PC-3 (cell line): Measurements from ENCODE around the gene ADAM15. TPM values are rescaled to one million over a fixed set of nuclear protein-coding genes. Genes with fewer than 3 reads are reported as not detected.

Experiments
- ATAC-seq: fragments of 200-7000 bp; cut with Tn5 transposase; 2 replicates; pipeline ENCODE4 v1.9.1; 2020; ENCODE audit warnings: mild to moderate bottlenecking, moderate library complexity
- BruUV-seq: library from RNA; stranded (reverse); fragments of 400-500 nt; replicated peaks from 2 replicates; lab custom pipeline; 2021; lab: Mats Ljungman, UMichigan
- CTCF ChIA-PET: fragments of 300-600 bp; sonication (Branson Sonifier 250); formaldehyde crosslinking; loops from one replicate; lab custom pipeline; 2022; ENCODE audit warnings: antibody characterized with exemption; lab: Charles Lee
- POLR2A ChIA-PET: fragments of 300-600 bp; sonication (Branson Sonifier 250); formaldehyde crosslinking; loops from one replicate; lab custom pipeline; 2022; ENCODE audit warnings: antibody characterized with exemption; ENCODE audit not compliant: unreplicated experiment; lab: Charles Lee
- DNase-seq: peaks from one replicate; pipeline ENCODE4 v3.0.0-alpha.2; 2015
- H2AFZ ChIP-seq: fragments of 300-600 bp; sonication (generic); 2 replicates; pipeline ENCODE4 v1.6.0; 2016; ENCODE audit warnings: antibody characterized with exemption, low read length
- H3F3A ChIP-seq: fragments of 300-600 bp; sonication (generic); one replicate; pipeline ENCODE4 v1.6.0; 2017; ENCODE audit warnings: antibody characterized with exemption, low read length, control low read depth, mild to moderate bottlenecking; ENCODE audit not compliant: unreplicated experiment
- H3K27ac ChIP-seq: fragments of 300-600 bp; sonication (generic); 2 replicates; pipeline ENCODE4 v1.5.1; 2016; ENCODE audit warnings: mild to moderate bottlenecking, low read length
- H3K27me3 ChIP-seq: fragments of 300-600 bp; sonication (generic); 2 replicates; pipeline ENCODE4 v1.6.1; 2016; ENCODE audit warnings: low read length, mixed read lengths
- H3K36me3 ChIP-seq: fragments of 300-600 bp; sonication (generic); 2 replicates; pipeline ENCODE4 v1.6.1; 2016; ENCODE audit warnings: low read depth, mixed run types, low read length, mixed read lengths
- H3K4me1 ChIP-seq: fragments of 300-600 bp; sonication (generic); 2 replicates; pipeline ENCODE4 v1.5.1; 2016; ENCODE audit warnings: low read length; ENCODE audit not compliant: insufficient read depth
- H3K4me2 ChIP-seq: fragments of 300-600 bp; sonication (generic); 2 replicates; pipeline ENCODE4 v1.6.0; 2016; ENCODE audit warnings: low read length
- H3K4me3 ChIP-seq: fragments of 300-600 bp; sonication (generic); 2 replicates; pipeline ENCODE4 v1.5.1; 2016; ENCODE audit warnings: mild to moderate bottlenecking, low read length, mixed read lengths
- H3K79me2 ChIP-seq: fragments of 300-600 bp; sonication (generic); 2 replicates; pipeline ENCODE4 v1.6.1; 2017; ENCODE audit warnings: low read length, mixed read lengths
- H3K9ac ChIP-seq: fragments of 300-600 bp; sonication (generic); 2 replicates; pipeline ENCODE4 v1.6.0; 2016; ENCODE audit warnings: mild to moderate bottlenecking, low read length
- H3K9me2 ChIP-seq: fragments of 300-600 bp; sonication (generic); replicated peaks from 2 replicates; pipeline ENCODE4 v1.6.1; 2016; ENCODE audit warnings: mixed run types, low read length, mixed read lengths
- H3K9me3 ChIP-seq: fragments of 300-600 bp; sonication (generic); 2 replicates; pipeline ENCODE4 v1.6.1; 2016; ENCODE audit warnings: low read length, mixed read lengths
- H4K20me1 ChIP-seq: fragments of 300-600 bp; sonication (generic); 2 replicates; pipeline ENCODE4 v1.6.1; 2016; ENCODE audit warnings: low read length, mixed read lengths
- CTCF ChIP-seq: fragments of 300-600 bp; sonication (generic); conservative IDR thresholded peaks from 2 replicates; pipeline ENCODE4 v1.5.1; 2017; ENCODE audit warnings: antibody characterized with exemption, low read depth, mild to moderate bottlenecking, low read length
- EZH2 ChIP-seq: fragments of 300-600 bp; sonication (generic); IDR thresholded peaks from one replicate; pipeline ENCODE4 v1.6.1; 2017; ENCODE audit warnings: antibody characterized with exemption, mild to moderate bottlenecking, low read length; ENCODE audit not compliant: unreplicated experiment
- EZH2phosphoT487 ChIP-seq: fragments of 300-600 bp; sonication (generic); IDR thresholded peaks from 2 replicates; pipeline ENCODE4 v1.6.1; 2018; ENCODE audit warnings: mild to moderate bottlenecking, antibody characterized with exemption, low read length, borderline replicate concordance
- intact Hi-C: fragments of 100-400 bp; cut with micrococcal nuclease; formaldehyde crosslinking; loops from 2 replicates; pipeline ENCODE4 v1.9.0; 2023
- total RNA-seq: library from RNA; depleted of rRNA; stranded (reverse); fragments of >200 nt; gene quantifications from 2 replicates; pipeline ENCODE4 v1.2.3, GENCODE V29; 2014

The ADAM15 gene
- total RNA-seq, 1 experiment from 2014 or later: 334 TPM

GRCh38 chr1:155011004-155011416 lies 40.1 kb upstream of the ADAM15 start:
- Histone ChIP-seq H3K36me3 (peaks cover 33% of the 10 kb centered on the region; the same call in 1 of the 2 replicates), H3K9me3 (no peaks in the 10 kb centered on the region), H3K27ac (no peak overlapping the region), H3K4me1 (peaks cover 16% of the 10 kb centered on the region), H3K79me2 (peaks cover 72% of the 10 kb centered on the region), H2AFZ (no peak overlapping the region), H3K9me2 (no peaks in the 10 kb centered on the region), H3F3A (no peaks in the 10 kb centered on the region), H3K27me3 (no peaks in the 10 kb centered on the region), H3K9ac (no peak overlapping the region), H3K4me3 (no peak overlapping the region), H3K4me2 (no peak overlapping the region), H4K20me1 (0 out of 2 replicates have a peak, but pooled peaks cover 3% of the 10 kb centered on the region)
- no TSS peak for BruUV-seq
- DNase-seq: no peak
- ATAC-seq: no peak
- POLR2A ChIA-PET: no interaction called here
- intact Hi-C loops: no loop called here
- CTCF ChIA-PET: no interaction called here
- no peak for TF ChIP-seq CTCF

- H3K36me3 ChIP-seq: peaks cover 32% of the 10 kb centered on the region; the same call in 1 of the 2 replicates
- POLR2A ChIA-PET: no interaction called here
- H4K20me1 ChIP-seq: 0 out of 2 replicates have a peak, but pooled peaks cover 3% of the 10 kb centered on the region
- H3K4me1 ChIP-seq: peaks cover 13% of the 10 kb centered on the region
- CTCF ChIA-PET: no interaction called here
- H3K4me2 ChIP-seq: no peak overlapping the region
- TF ChIP-seq EZH2 (no peak), CTCF (no peak), EZH2phosphoT487 (no peak)
- H3K9ac ChIP-seq: no peak overlapping the region
- no TSS peak for BruUV-seq
- no peaks in the 10 kb centered on the region for H3F3A ChIP-seq
- H3K27ac ChIP-seq: no peak overlapping the region
- intact Hi-C loops: no loop called here
- no peak overlapping the region for H3K4me3 ChIP-seq
- no peak for ATAC-seq
- H2AFZ ChIP-seq: no peak overlapping the region
- no peak for DNase-seq
- H3K9me3 ChIP-seq: no peaks in the 10 kb centered on the region
- peaks cover 66% of the 10 kb centered on the region for H3K79me2 ChIP-seq
- no peaks in the 10 kb centered on the region for H3K27me3 ChIP-seq
- H3K9me2 ChIP-seq: no peaks in the 10 kb centered on the region
Observed at GRCh38 chr1:155011437-155012025, 39.6 kb upstream of the ADAM15 start.

GRCh38 chr1:155012026-155012546 lies 39.0 kb upstream of the ADAM15 start:
- Histone ChIP-seq H3K4me2 (no peak overlapping the region), H3K9ac (no peak overlapping the region), H3K4me3 (no peak overlapping the region), H3K27me3 (no peaks in the 10 kb centered on the region), H3K4me1 (peaks cover 13% of the 10 kb centered on the region), H3K9me3 (no peaks in the 10 kb centered on the region), H3F3A (no peaks in the 10 kb centered on the region), H4K20me1 (0 out of 2 replicates have a peak, but pooled peaks cover 3% of the 10 kb centered on the region), H3K27ac (no peak overlapping the region), H3K79me2 (peaks cover 61% of the 10 kb centered on the region), H3K36me3 (peaks cover 34% of the 10 kb centered on the region; the same call in 1 of the 2 replicates), H3K9me2 (no peaks in the 10 kb centered on the region), H2AFZ (no peak overlapping the region)
- no peak for DNase-seq
- ChIA-PET POLR2A (no interaction called here), CTCF (no interaction called here)
- no peak for ATAC-seq
- intact Hi-C loops: no loop called here
- BruUV-seq: no TSS peak
- TF ChIP-seq CTCF (no peak), EZH2 (no peak), EZH2phosphoT487 (no peak)
